ENCODE data around the gene PRX. TPM values are rescaled to one million over a fixed set of nuclear protein-coding genes. Genes with fewer than 3 reads are reported as not detected.

The PRX gene
- total and polyA plus RNA-seq, 9 of the 15 experiments (the other 6 are each of a cell fraction or from before 2014, with no cell fraction given): 0.65 to 3.5 (median 1.7) TPM; not detected in 2

GRCh38 chr19:40433391-40434216, 20.4 kb upstream of the PRX start (continued):
- TF ChIP-seq MGA (IDR thresholded peaks at IDR 0.05) (peak; percentile 51; the same call in 1 of the 2 replicates), ZNF785 (CRISPR knock-in tag; IDR thresholded peaks at IDR 0.05) (no peak), LEF1 (IDR thresholded peaks at IDR 0.05) (peak; percentile 52; the same call in 1 of the 2 replicates), GTF2E2 (tag; IDR thresholded peaks at IDR 0.05) (peak; percentile 75; the same call in 1 of the 2 replicates), RBFOX2 (IDR thresholded peaks at IDR 0.05; ENCODE audit: low read depth, low read length) (peak; percentile 75), HES1 (IDR thresholded peaks at IDR 0.05; ENCODE audit: low read depth) (no peak), NR2C2 (CRISPR knock-in tag; IDR thresholded peaks at IDR 0.05) (no peak), NR2C2 (tag; IDR thresholded peaks at IDR 0.05) (peak; percentile 54; the same call in 1 of the 2 replicates), ARNT (IDR thresholded peaks at IDR 0.05) (0 out of 4 replicates have a peak, but pooled peaks of 1 of the 2 experiments have one; percentile 31), MYNN (IDR thresholded peaks at IDR 0.05) (peak; percentile 64; the same call in 1 of the 2 replicates), MYNN (CRISPR knock-in tag; IDR thresholded peaks at IDR 0.05) (no peak), MTA1 (IDR thresholded peaks at IDR 0.05; ENCODE audit: borderline replicate concordance) (peak; percentile 12; the same call in 1 of the 2 replicates), KLF1 (tag; IDR thresholded peaks at IDR 0.05) (0 out of 2 replicates have a peak, but pooled peaks have one; percentile 51), POLR2B (IDR thresholded peaks at IDR 0.05; ENCODE audit: low read depth, partially characterized antibody) (peak; percentile 61), FOXM1 (IDR thresholded peaks at IDR 0.05; ENCODE audit: low read depth) (no peak), FOXM1 (CRISPR knock-in tag; IDR thresholded peaks at IDR 0.05; ENCODE audit: low read depth) (0 out of 2 replicates have a peak, but pooled peaks have one; percentile 3), EZH2 (IDR thresholded peaks at IDR 0.05; ENCODE audit: borderline replicate concordance, low read depth, low read length) (no peak)
